HEK293T (cell line): ENCODE data around the gene HOMER2.
"Not testable (repeated sequence)": the region's sequence is repeated elsewhere in the genome, so short reads cannot be mapped to it uniquely, and the experiment has no call there.

Experiments
- CTCF ChIA-PET: fragments of 350-600 bp; formaldehyde crosslinking; extraction: SDS; loops from one replicate; lab custom pipeline; 2021; ENCODE audit warnings: antibody characterized with exemption, inconsistent platforms; lab: Yijun Ruan, JAX
- POLR2A ChIA-PET: fragments of 350-600 bp; formaldehyde crosslinking; extraction: SDS; loops from one replicate; lab custom pipeline; 2020; ENCODE audit warnings: antibody characterized with exemption, inconsistent platforms; lab: Yijun Ruan, JAX
- DNase-seq: peaks from one replicate; pipeline ENCODE4 v3.0.0; 2012; ENCODE audit warnings: mixed read lengths; ENCODE audit errors: extremely low spot score
- ARNT ChIP-seq: fragments of 450-650 bp; IDR thresholded peaks from 2 replicates; pipeline ENCODE4 v1.6.1; 2017; ENCODE audit warnings: mild to moderate bottlenecking
- BHLHE40 ChIP-seq: fragments of 450-650 bp; IDR thresholded peaks from 2 replicates; pipeline ENCODE4 v1.6.1; 2016; ENCODE audit warnings: mild to moderate bottlenecking, moderate library complexity, borderline replicate concordance
- CTBP1 ChIP-seq: fragments of 450-650 bp; IDR thresholded peaks from 2 replicates; pipeline ENCODE4 v1.6.1; 2016; ENCODE audit warnings: borderline replicate concordance
- ELF4 ChIP-seq: fragments of 450-650 bp; IDR thresholded peaks from 2 replicates; pipeline ENCODE4 v1.6.1; 2017; ENCODE audit warnings: antibody characterized with exemption
- FOXA1 ChIP-seq: fragments of 450-650 bp; IDR thresholded peaks from 2 replicates; pipeline ENCODE4 v1.6.1; 2016; ENCODE audit warnings: mild to moderate bottlenecking
- FOXK2 ChIP-seq: fragments of 450-650 bp; IDR thresholded peaks from 2 replicates; pipeline ENCODE4 v1.6.1; 2016; ENCODE audit warnings: mild to moderate bottlenecking
- FOXM1 ChIP-seq: fragments of 450-650 bp; IDR thresholded peaks from 2 replicates; pipeline ENCODE4 v1.6.1; 2017; ENCODE audit warnings: mild to moderate bottlenecking, borderline replicate concordance
- HDGF ChIP-seq: fragments of 450-650 bp; IDR thresholded peaks from 2 replicates; pipeline ENCODE4 v1.6.1; 2017; ENCODE audit warnings: antibody characterized with exemption, borderline replicate concordance
- L3MBTL2 ChIP-seq: fragments of 450-650 bp; conservative IDR thresholded peaks from 2 replicates; pipeline ENCODE4 v1.6.1; 2016; ENCODE audit warnings: mild to moderate bottlenecking
- LEF1 ChIP-seq: fragments of 450-650 bp; IDR thresholded peaks from 2 replicates; pipeline ENCODE4 v1.6.1; 2017; ENCODE audit warnings: mild to moderate bottlenecking, borderline replicate concordance
- NFRKB ChIP-seq: fragments of 450-650 bp; IDR thresholded peaks from 2 replicates; pipeline ENCODE4 v1.6.1; 2016; ENCODE audit warnings: mild to moderate bottlenecking, moderate library complexity
- PKNOX1 ChIP-seq: fragments of 450-650 bp; IDR thresholded peaks from 2 replicates; pipeline ENCODE4 v1.6.1; 2016
- SP1 ChIP-seq: fragments of 450-650 bp; IDR thresholded peaks from 2 replicates; pipeline ENCODE4 v1.6.1; 2017
- SUZ12 ChIP-seq: fragments of 450-650 bp; IDR thresholded peaks from 2 replicates; pipeline ENCODE4 v1.6.1; 2016; ENCODE audit warnings: mild to moderate bottlenecking
- TARDBP ChIP-seq: fragments of 450-650 bp; IDR thresholded peaks from 2 replicates; pipeline ENCODE4 v1.6.1; 2016
- ZNF384 ChIP-seq: fragments of 450-650 bp; IDR thresholded peaks from 2 replicates; pipeline ENCODE4 v1.6.1; 2016

The HOMER2 gene

DNA sequence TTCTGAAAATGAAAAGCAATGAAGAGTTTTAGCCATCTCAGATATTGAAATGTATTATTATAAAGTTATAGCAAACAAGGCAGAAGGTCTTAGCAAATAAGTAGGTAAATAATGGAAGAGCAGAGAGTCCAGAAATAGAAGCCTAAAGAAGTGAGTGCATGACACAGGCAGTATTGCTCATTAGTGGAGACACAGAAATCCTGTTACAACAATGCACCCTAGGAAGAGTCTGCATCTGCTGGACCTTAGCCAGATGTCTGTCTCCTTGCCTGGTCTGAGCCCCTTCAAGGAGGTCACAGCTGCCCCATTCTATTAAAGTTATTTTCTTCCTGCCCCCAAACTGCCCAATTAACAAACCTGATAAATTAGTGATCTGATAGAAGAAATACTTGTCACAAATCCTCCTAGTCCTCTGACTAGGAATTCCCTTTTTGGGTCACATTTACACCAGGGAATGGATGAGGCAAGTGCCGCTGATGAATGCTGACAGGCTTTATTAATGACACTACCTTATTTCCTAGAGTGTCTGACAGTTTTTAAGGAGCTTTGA lies 51.9 kb downstream of the HOMER2 start:
- ChIA-PET POLR2A (no interaction called here), CTCF (no interaction called here)
- TF ChIP-seq SUZ12 = no peak
- no peak for DNase-seq

GRCh38 chr15:82898961-82899360 lies 53.6 kb downstream of the HOMER2 start:
- no peak for DNase-seq
- ChIA-PET CTCF (no interaction called here), POLR2A (no interaction called here)
- TF ChIP-seq FOXA1 (no peak), PKNOX1 (no peak), FOXM1 (no peak), LEF1 (no peak), ELF4 (no peak), BHLHE40 (no peak), TARDBP (no peak), SP1 (no peak), FOXK2 (no peak), ARNT (no peak)

DNA sequence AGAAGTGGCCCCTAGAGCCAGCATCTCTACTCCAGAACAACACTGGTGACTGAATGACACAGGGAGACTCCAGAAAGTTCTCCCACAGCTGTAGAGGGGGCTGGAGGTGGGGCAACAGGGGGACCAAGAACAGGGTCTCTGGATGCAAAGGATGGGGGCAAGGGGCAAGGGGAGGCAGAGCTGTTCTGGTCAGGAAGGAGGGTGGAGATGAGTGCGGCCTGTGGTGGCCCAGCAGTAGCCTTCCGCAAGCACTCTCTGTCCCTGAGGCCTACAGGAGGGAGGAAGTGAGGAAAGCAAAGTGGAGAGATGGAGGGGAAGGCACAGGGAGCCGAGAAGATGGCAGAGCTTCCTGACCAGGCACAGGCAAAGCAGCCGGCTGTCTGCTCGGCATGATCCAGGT lies 56.5 kb downstream of the HOMER2 start:
- TF ChIP-seq FOXA1 (no peak), BHLHE40 (no peak), HDGF (no peak), ELF4 (no peak), ARNT (no peak), NFRKB (no peak), ZNF384 (no peak), SUZ12 (no peak), L3MBTL2 (no peak), LEF1 (no peak)
- CTCF ChIA-PET = interaction anchor here (0.7 kb wide), 1 partner anchor 356 kb away, joined by 3 read pairs; the partner anchor contains the start of gene RPS17
- POLR2A ChIA-PET = no interaction called here
- no peak for DNase-seq

- TF ChIP-seq LEF1 (no peak), NFRKB (no peak), ARNT (no peak), SUZ12 (no peak), CTBP1 (no peak)
- DNase-seq = no peak
- ChIA-PET POLR2A (no interaction called here), CTCF (interaction anchor here (0.7 kb wide), 1 partner anchor 50 kb away, joined by 3 read pairs; no protein-coding TSS in a partner anchor)
These were observed 57.5 kb downstream of the HOMER2 start for GRCh38 chr15:82894971-82895520.

GRCh38 chr15:82893473-82893872 lies 59.0 kb downstream of the HOMER2 start:
- CTCF ChIA-PET, DNase-seq, POLR2A ChIA-PET: not testable (repeated sequence)

DNA sequence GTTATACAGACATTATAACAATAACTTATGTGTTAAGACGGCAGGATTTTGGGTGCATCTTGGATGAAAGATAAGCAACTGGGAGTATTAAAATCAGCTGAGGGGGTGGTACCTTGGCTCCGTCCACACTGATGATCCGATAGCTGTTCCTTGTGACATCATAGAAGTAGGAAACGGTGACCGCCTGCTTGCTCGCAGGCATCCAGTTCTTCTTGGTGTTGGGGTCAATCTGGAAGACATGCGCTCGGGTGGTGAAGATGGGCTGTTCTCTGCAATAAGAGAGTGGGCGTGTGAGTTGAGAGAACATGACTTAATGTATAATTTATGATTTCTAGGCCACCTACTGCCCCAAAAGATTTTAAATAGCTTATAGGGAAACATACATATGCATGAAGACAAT lies 59.9 kb downstream of the HOMER2 start:
- POLR2A ChIA-PET = interaction anchor here (0.5 kb wide), 1 partner anchor 10 kb away, joined by 3 read pairs; no protein-coding TSS in a partner anchor
- no peak for TF ChIP-seq SUZ12
- TF ChIP-seq FOXM1 = no peak
- no peak for TF ChIP-seq PKNOX1
- TF ChIP-seq SP1 = no peak
- TF ChIP-seq TARDBP = no peak
- no peak for TF ChIP-seq NFRKB
- no peak for TF ChIP-seq CTBP1
- no peak for TF ChIP-seq HDGF
- no peak for TF ChIP-seq LEF1
- no peak for TF ChIP-seq ZNF384
- TF ChIP-seq ELF4 = no peak
- DNase-seq = no peak
- CTCF ChIA-PET = no interaction called here

- ChIA-PET POLR2A (no interaction called here), CTCF (no interaction called here)
- no peak for TF ChIP-seq SP1
- TF ChIP-seq L3MBTL2 = no peak
- TF ChIP-seq TARDBP = no peak
- TF ChIP-seq CTBP1 = no peak
- no peak for TF ChIP-seq ARNT
- DNase-seq = no peak
These were observed 61.5 kb downstream of the HOMER2 start for GRCh38 chr15:82890995-82891390.

DNA sequence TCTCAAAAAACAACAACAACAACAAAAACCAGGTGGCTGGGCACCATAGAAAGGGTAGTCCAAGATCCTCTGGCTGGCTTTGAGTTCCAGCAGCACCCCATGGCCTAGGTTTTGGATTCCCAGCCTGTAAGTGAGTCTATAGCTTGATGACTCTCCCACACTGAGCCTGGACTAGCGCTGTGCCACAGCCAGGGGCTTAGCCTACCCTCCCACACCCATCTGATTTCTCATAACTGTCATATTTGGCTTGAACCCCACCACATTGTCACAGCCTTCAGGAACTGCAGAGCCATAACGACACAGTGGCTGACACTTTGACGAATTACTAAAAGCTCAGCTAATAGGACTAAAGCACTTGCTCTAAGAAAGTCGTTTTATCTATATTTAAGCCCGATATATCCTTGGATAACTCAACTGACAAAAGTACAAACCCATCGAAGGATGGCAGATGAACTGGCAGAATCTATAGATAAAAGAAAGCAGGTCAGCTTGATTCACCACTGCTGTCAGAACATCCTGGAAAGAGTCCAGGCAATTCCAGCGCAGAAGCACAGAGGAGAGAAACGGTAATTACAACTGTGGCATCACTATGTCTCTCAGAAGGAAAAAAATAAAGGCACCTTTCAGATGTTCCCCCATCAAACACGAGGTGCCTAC lies 62.1 kb downstream of the HOMER2 start:
- POLR2A ChIA-PET = no interaction called here
- no peak for DNase-seq
- CTCF ChIA-PET = no interaction called here
- TF ChIP-seq FOXM1 (no peak), SUZ12 (no peak), PKNOX1 (no peak), L3MBTL2 (no peak), TARDBP (no peak), SP1 (no peak), CTBP1 (no peak), ZNF384 (no peak), ARNT (no peak), HDGF (no peak), ELF4 (no peak), LEF1 (no peak), FOXA1 (no peak), NFRKB (no peak), BHLHE40 (no peak), FOXK2 (no peak)
